GM12875 (cell line): ENCODE results near the gene ALG5.

ENCODE experiments used
- H3K4me3 ChIP-seq: one replicate; pipeline ENCODE4 v1.5.1; 2011; ENCODE audit warnings: low read depth, low read length, control low read depth
- CTCF ChIP-seq: IDR thresholded peaks from 2 replicates; pipeline ENCODE4 v1.5.1; 2011; ENCODE audit warnings: low read depth, mild to moderate bottlenecking, control low read depth, inconsistent platforms, low read length, moderate library complexity, borderline replicate concordance; ENCODE audit not compliant: insufficient read depth

ALG5 gene

GRCh38 chr13:36915896-36916640, 83.1 kb downstream of the ALG5 start:
- TF ChIP-seq CTCF: no peak
- H3K4me3 ChIP-seq: no peak overlapping the region

- no peak for TF ChIP-seq CTCF
- no peak overlapping the region for H3K4me3 ChIP-seq
Measured at GRCh38 chr13:36915106-36915505, 84.0 kb downstream of the ALG5 start.

DNA sequence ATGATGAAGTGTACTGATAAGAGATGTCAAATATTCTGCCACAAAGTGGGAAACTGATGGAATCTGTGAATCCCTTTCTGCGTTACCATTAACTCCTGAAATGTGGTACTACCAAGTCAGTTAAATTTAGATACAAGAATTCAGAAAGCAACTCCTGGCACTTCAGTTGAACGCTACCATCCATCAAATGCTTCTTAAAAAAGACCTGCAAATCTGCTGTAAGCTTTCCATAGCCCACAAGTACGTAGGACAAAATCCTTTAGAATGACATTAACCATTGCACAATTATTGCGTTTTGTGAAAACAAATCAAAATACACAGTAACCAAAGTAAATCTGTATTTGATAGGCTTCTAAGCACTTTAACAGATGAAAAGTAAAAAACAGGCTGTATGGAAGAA, 84.5 kb downstream of the ALG5 start:
- no peak overlapping the region for H3K4me3 ChIP-seq
- TF ChIP-seq CTCF: no peak

DNA sequence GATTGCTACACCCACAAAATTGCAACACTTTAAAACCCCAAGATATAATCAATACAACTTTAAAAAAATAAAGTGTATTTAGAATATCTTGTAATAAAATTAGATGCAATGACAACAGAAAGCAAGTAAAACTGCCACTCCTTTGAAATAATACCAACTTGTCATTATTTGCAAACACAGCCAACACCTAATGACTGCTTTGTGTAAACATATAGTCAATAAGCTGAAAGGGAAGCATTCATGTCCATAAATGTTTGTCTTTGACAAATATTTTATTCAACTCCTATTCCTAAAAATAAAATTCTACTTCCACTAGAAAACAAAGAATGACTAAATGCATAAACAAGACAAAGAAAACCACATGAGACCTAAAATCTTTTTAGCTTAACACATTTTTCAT, 85.7 kb downstream of the ALG5 start:
- H3K4me3 ChIP-seq: no peak overlapping the region
- no peak for TF ChIP-seq CTCF

GRCh38 chr13:36912973-36913372, 86.2 kb downstream of the ALG5 start:
- no peak overlapping the region for H3K4me3 ChIP-seq
- no peak for TF ChIP-seq CTCF

DNA sequence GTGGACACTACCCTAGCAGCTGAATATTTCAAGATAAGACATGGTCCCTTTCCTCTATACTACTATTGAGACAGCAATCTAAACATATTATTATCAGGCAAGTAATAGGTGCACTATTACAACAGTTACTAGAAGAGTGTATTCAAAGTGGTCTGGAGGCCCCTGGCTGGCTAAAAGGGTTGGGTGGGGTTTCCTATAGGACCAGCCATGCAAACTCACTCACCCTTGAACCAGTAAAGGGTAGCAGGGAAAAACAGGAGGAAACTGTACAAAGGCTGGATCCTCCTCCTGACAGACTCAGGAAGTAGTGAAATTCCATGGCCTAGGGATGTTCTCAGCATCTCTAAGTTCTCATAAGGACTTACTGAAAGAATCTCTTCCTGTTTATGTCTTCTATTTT, 86.8 kb downstream of the ALG5 start:
- TF ChIP-seq CTCF: no peak
- no peak overlapping the region for H3K4me3 ChIP-seq

DNA sequence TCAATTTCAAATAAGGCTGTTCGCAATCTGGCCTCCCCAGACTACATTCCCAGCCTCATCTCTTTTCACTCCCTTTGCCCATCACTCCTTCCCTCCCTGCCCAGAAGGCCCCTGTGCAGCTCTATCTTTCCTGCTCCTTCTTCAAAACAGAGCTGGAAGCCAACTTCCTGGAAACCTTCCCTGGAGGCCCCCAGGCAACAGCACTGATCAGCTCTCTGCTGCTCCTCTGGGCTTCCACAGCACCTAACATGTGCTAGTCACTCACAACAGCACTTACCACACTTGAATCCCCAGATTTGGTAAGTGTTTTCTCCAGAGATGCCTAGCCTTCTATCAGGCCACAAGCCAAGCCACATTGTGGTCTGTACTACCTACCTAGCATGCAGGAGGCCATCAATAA, 88.6 kb downstream of the ALG5 start:
- TF ChIP-seq CTCF: no peak
- H3K4me3 ChIP-seq: no peak overlapping the region
